Loucy (cell line): ENCODE results near the gene BAZ1A.

Experiments used
- H2AFZ ChIP-seq: fragments of 200-600 bp; sonication (generic); 2 replicates; pipeline ENCODE4 v1.6.0; 2016; ENCODE audit warnings: antibody characterized with exemption, mild to moderate bottlenecking, low read length, moderate library complexity
- H3F3A ChIP-seq: fragments of 200-600 bp; 2 replicates; pipeline ENCODE4 v1.6.0; 2016; ENCODE audit warnings: antibody characterized with exemption, low read depth, mild to moderate bottlenecking
- H3K27me3 ChIP-seq: fragments of 200-600 bp; sonication (generic); 2 replicates; pipeline ENCODE4 v1.6.1; 2014; ENCODE audit warnings: low read length, mild to moderate bottlenecking; ENCODE audit not compliant: insufficient read depth, poor library complexity, severe bottlenecking
- H3K36me3 ChIP-seq: fragments of 200-600 bp; sonication (generic); 2 replicates; pipeline ENCODE4 v1.6.1; 2016; ENCODE audit warnings: low read length; ENCODE audit not compliant: insufficient read depth
- H3K4me1 ChIP-seq: fragments of 200-600 bp; sonication (generic); 2 replicates; pipeline ENCODE4 v1.5.1; 2014; ENCODE audit warnings: low read length, mild to moderate bottlenecking; ENCODE audit not compliant: insufficient read depth, poor library complexity, severe bottlenecking
- H3K4me2 ChIP-seq: fragments of 200-600 bp; sonication (generic); 2 replicates; pipeline ENCODE4 v1.6.0; 2014; ENCODE audit warnings: antibody characterized with exemption, low read length, low read depth, mild to moderate bottlenecking; ENCODE audit not compliant: poor library complexity, severe bottlenecking
- H3K4me3 ChIP-seq: fragments of 200-600 bp; sonication (generic); 2 replicates; pipeline ENCODE4 v1.5.1; 2014; ENCODE audit warnings: low read length, mild to moderate bottlenecking, mixed read lengths; ENCODE audit not compliant: poor library complexity, severe bottlenecking
- H3K79me2 ChIP-seq: fragments of 200-600 bp; sonication (generic); 2 replicates; pipeline ENCODE4 v1.6.1; 2014; ENCODE audit warnings: low read length; ENCODE audit not compliant: insufficient read depth
- H3K9ac ChIP-seq: fragments of 200-600 bp; sonication (generic); 2 replicates; pipeline ENCODE4 v1.6.0; 2014; ENCODE audit warnings: mild to moderate bottlenecking, low read depth, low read length, moderate library complexity; ENCODE audit not compliant: poor library complexity, severe bottlenecking
- H3K9me2 ChIP-seq: fragments of 200-600 bp; sonication (generic); replicated peaks from 2 replicates; pipeline ENCODE4 v1.6.1; 2016; ENCODE audit warnings: low read depth, low read length, mixed read lengths
- H3K9me3 ChIP-seq: fragments of 200-600 bp; sonication (generic); 2 replicates; pipeline ENCODE4 v1.6.1; 2014; ENCODE audit warnings: mild to moderate bottlenecking, antibody characterized with exemption, low read length, low read depth; ENCODE audit not compliant: insufficient read depth
- H4K20me1 ChIP-seq: fragments of 200-600 bp; sonication (generic); 2 replicates; pipeline ENCODE4 v1.6.0; 2014; ENCODE audit warnings: antibody characterized with exemption, low read length, mild to moderate bottlenecking; ENCODE audit not compliant: insufficient read depth, poor library complexity, severe bottlenecking
- CTCF ChIP-seq: fragments of 200-600 bp; sonication (generic); conservative IDR thresholded peaks from 2 replicates; pipeline ENCODE4 v1.5.1; 2014; ENCODE audit warnings: mild to moderate bottlenecking, antibody characterized with exemption, low read length
- EZH2phosphoT487 ChIP-seq: fragments of 200-600 bp; IDR thresholded peaks from 2 replicates; pipeline ENCODE4 v1.6.1; 2018; ENCODE audit warnings: antibody characterized with exemption, mild to moderate bottlenecking, moderate library complexity, borderline replicate concordance

Gene BAZ1A

GRCh38 chr14:34817768-34818167, 57.4 kb downstream of the BAZ1A start:
- Histone ChIP-seq H3F3A (no peaks in the 10 kb centered on the region), H3K9me2 (no peaks in the 10 kb centered on the region), H3K36me3 (peaks cover 23% of the 10 kb centered on the region; the same call in 1 of the 2 replicates), H3K79me2 (0 out of 2 replicates have a peak, but pooled peaks cover 3% of the 10 kb centered on the region), H3K4me3 (no peak overlapping the region), H3K4me2 (no peak overlapping the region), H2AFZ (no peak overlapping the region), H3K4me1 (no peaks in the 10 kb centered on the region), H3K9me3 (no peaks in the 10 kb centered on the region), H3K27me3 (no peaks in the 10 kb centered on the region), H4K20me1 (no peaks in the 10 kb centered on the region), H3K9ac (no peak overlapping the region)
- TF ChIP-seq EZH2phosphoT487 = no peak
- no peak for TF ChIP-seq CTCF

GRCh38 chr14:34810028-34810427, 65.1 kb downstream of the BAZ1A start:
- H2AFZ ChIP-seq = no peak overlapping the region
- H3K9ac ChIP-seq = no peak overlapping the region
- H3K9me2 ChIP-seq = no peaks in the 10 kb centered on the region
- H3F3A ChIP-seq = no peaks in the 10 kb centered on the region
- H3K4me2 ChIP-seq = no peak overlapping the region
- no peaks in the 10 kb centered on the region for H3K79me2 ChIP-seq
- no peaks in the 10 kb centered on the region; the same call in 1 of the 2 replicates for H3K9me3 ChIP-seq
- no peaks in the 10 kb centered on the region for H3K4me1 ChIP-seq
- H3K36me3 ChIP-seq = peaks cover 52% of the 10 kb centered on the region; the same call in 1 of the 2 replicates
- no peak overlapping the region for H3K4me3 ChIP-seq
- H3K27me3 ChIP-seq = no peaks in the 10 kb centered on the region
- TF ChIP-seq CTCF (no peak), EZH2phosphoT487 (no peak)
- no peaks in the 10 kb centered on the region for H4K20me1 ChIP-seq

GRCh38 chr14:34806257-34806656, 68.9 kb downstream of the BAZ1A start:
- H3K9me3 ChIP-seq = no peaks in the 10 kb centered on the region; the same call in 1 of the 2 replicates
- H3K27me3 ChIP-seq = no peaks in the 10 kb centered on the region
- H4K20me1 ChIP-seq = no peaks in the 10 kb centered on the region
- TF ChIP-seq EZH2phosphoT487 = no peak
- no peak for TF ChIP-seq CTCF
- no peaks in the 10 kb centered on the region for H3K79me2 ChIP-seq
- H3K4me3 ChIP-seq = no peak overlapping the region
- H3K9ac ChIP-seq = no peak overlapping the region
- H3K36me3 ChIP-seq = peaks cover 74% of the 10 kb centered on the region; the same call in 1 of the 2 replicates
- no peaks in the 10 kb centered on the region for H3K9me2 ChIP-seq
- no peak overlapping the region for H3K4me2 ChIP-seq
- H3K4me1 ChIP-seq = no peaks in the 10 kb centered on the region
- no peak overlapping the region for H2AFZ ChIP-seq
- H3F3A ChIP-seq = no peaks in the 10 kb centered on the region
